Sigmoid colon (tissue), 7 donors: ENCODE results near the gene MLLT10. TPM values are rescaled to one million over a fixed set of nuclear protein-coding genes. Genes with fewer than 3 reads are reported as not detected.

Experiments
- DNase-seq: peaks from one replicate; pipeline ENCODE4 v3.0.0-alpha.2; 2019
- H3K27ac ChIP-seq, 4 donors: fragments of 200-600 bp; sonication (generic); one replicate each; pipeline ENCODE4 v1.5.1; 2016 to 2019; ENCODE audit warnings: mild to moderate bottlenecking in 1 of 4
- H3K27me3 ChIP-seq, 3 donors: fragments of 200-600 bp; sonication (generic); one replicate each; pipeline ENCODE4 v1.5.1; 2019; ENCODE audit warnings: mild to moderate bottlenecking in 1 of 3
- H3K36me3 ChIP-seq, 4 donors: fragments of 200-600 bp; sonication (generic); one replicate each; pipeline ENCODE4 v1.5.1; 2016 to 2019
- H3K4me1 ChIP-seq, 4 donors: fragments of 200-600 bp; sonication (generic); one replicate each; pipeline ENCODE4 v1.5.1; 2017 to 2019
- H3K4me3 ChIP-seq, 4 donors: fragments of 200-600 bp; sonication (generic); one replicate each; pipeline ENCODE4 v1.5.1; 2017 to 2019; ENCODE audit warnings: mild to moderate bottlenecking in 2 of 4, moderate library complexity in 1 of 4
- H3K9me3 ChIP-seq, 4 donors: fragments of 200-600 bp in 3 of 4; sonication (generic) in 3 of 4; one replicate each; pipeline versions ENCODE4 v1.5.1 to v1.6.1; 2013 to 2019
- EP300 ChIP-seq, 4 donors: sonication (generic); formaldehyde crosslinking; IDR thresholded peaks; one replicate each; pipeline ENCODE4 v1.6.1; 2017; ENCODE audit warnings: antibody characterized with exemption in 4 of 4
- POLR2A ChIP-seq, 2 donors: fragments of 450-650 bp; IDR thresholded peaks; one replicate each; pipeline ENCODE4 v1.6.1; 2016; ENCODE audit warnings: antibody characterized with exemption in 2 of 2, mild to moderate bottlenecking in 2 of 2, moderate library complexity in 2 of 2
- POLR2AphosphoS5 ChIP-seq, 4 donors: sonication (generic); formaldehyde crosslinking; IDR thresholded peaks; one replicate each; pipeline ENCODE4 v1.6.1; 2017; ENCODE audit warnings: antibody characterized with exemption in 4 of 4
- WGBS, 2 donors: extraction: QIAGEN DNeasy Blood & Tissue Kit; methylation state at CpG; one replicate each; pipeline ENCODE4 v1.1.7; 2013; 5-methylcytosine and 5-hydroxymethylcytosine counted together
- intact Hi-C: fragments of 100-400 bp; cut with DNase I; formaldehyde crosslinking; loops from one replicate; pipeline ENCODE4 v1.15.1; 2023
- polyA plus RNA-seq, 3 donors: library from polyadenylated mRNA; stranded (reverse); fragments of 200-250 nt; gene quantifications; one replicate each; pipeline ENCODE4 v1.2.3, GENCODE V29; 2013
- total RNA-seq, 4 donors: library from RNA; depleted of rRNA; stranded (reverse); fragments of >200 nt; gene quantifications; one replicate each; pipeline ENCODE4 v1.1.0, GENCODE V29; 2016
- TF ChIP-seq, protein P1 (sequence below), 4 experiments: fragments of 450-650 bp in 3 of 4; fragments of 200-600 bp in 1 of 4; IDR thresholded peaks; one replicate each; pipeline ENCODE4 v1.5.1; 2016 to 2019; ENCODE audit warnings: antibody characterized with exemption in 4 of 4, mild to moderate bottlenecking in 3 of 4, moderate library complexity in 2 of 4
- donor health status: healthy with polysubstance abuse.
- donor health status: Bipolar disorder and iron deficiency.
- donor health status: healthy.

Gene MLLT10
- total and polyA plus RNA-seq, 7 donors = 8.6 to 53.7 (median 36.0) TPM

DNA sequence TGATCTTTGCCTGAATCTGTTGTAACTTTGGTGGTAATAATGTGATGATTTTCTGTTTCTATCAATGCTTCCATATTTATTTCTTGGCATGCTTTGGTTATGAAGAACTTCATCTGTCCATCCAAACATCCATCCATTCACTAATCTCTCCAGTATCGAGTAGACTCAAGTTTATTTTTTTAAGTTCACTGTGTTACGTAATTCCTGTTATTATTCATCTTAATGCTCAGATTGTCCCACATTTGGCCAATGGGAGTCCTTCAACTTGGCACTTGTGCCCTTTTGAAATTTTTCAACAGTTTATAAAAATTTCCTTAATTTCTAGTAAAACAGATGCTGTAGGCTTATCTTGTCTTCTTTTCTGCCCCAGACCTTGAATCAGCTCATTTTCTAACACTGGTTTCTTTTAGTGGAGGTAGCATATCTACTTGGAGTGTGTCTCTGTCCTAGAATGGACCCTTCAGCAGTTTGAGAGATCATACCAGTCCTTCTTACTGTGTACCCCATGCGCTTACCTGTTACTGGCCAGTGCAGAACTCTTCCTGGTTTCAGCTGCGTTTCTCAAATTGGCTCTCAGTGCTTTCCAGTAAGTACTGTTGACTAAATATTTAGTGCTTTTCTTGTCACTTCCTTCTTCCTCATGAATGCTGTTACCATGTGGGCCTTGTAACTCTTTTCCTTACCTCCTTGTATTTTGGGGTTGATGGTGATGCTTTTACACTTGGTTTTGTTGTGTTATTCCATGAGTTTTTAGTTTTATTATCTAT is 100.8 kb downstream of the MLLT10 start:
- Histone ChIP-seq H3K4me1 (peaks cover 0 to 4% (median 0%) of the 10 kb centered on the region in 4 donors), H3K9me3 (no peaks in the 10 kb centered on the region), H3K27ac (no peak overlapping the region), H3K36me3 (peaks cover 0 to 14% (median 0%) of the 10 kb centered on the region in 4 donors), H3K4me3 (no peak overlapping the region), H3K27me3 (no peaks in the 10 kb centered on the region)
- 67 to 76% methylated on average over 4 of the region's 4 CpGs for WGBS, 2 donors
- TF ChIP-seq POLR2AphosphoS5 (IDR thresholded peaks at IDR 0.05) (no peak), POLR2A (IDR thresholded peaks at IDR 0.05) (no peak), EP300 (IDR thresholded peaks at IDR 0.05) (no peak)
- TF ChIP-seq, protein P1, sequence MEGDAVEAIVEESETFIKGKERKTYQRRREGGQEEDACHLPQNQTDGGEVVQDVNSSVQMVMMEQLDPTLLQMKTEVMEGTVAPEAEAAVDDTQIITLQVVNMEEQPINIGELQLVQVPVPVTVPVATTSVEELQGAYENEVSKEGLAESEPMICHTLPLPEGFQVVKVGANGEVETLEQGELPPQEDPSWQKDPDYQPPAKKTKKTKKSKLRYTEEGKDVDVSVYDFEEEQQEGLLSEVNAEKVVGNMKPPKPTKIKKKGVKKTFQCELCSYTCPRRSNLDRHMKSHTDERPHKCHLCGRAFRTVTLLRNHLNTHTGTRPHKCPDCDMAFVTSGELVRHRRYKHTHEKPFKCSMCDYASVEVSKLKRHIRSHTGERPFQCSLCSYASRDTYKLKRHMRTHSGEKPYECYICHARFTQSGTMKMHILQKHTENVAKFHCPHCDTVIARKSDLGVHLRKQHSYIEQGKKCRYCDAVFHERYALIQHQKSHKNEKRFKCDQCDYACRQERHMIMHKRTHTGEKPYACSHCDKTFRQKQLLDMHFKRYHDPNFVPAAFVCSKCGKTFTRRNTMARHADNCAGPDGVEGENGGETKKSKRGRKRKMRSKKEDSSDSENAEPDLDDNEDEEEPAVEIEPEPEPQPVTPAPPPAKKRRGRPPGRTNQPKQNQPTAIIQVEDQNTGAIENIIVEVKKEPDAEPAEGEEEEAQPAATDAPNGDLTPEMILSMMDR (IDR thresholded peaks at IDR 0.05) = no peak
- no peak for DNase-seq
- intact Hi-C loops = no loop called here

DNA sequence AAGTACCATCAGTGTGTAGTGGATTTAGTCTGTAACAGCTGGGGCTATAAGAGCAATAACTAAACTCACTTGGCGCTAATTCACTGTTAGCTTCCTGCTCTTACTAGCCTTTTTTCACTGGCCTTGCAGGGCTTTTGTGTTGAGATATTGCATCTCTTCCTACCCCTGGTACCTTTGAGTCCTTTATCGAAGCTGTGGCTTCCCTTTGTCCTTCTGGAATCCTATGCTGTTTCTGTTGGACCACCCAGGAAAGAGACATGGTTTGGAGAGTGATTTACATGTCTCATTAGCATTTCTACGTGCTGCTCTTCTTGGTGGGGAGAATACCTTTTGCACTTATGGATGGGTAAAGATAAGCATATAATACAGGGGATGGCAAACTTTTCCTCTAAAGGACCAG is 103.8 kb downstream of the MLLT10 start:
- intact Hi-C loops = no loop called here
- 96 to 97% methylated on average over 3 of the region's 3 CpGs for WGBS, 2 donors

DNA sequence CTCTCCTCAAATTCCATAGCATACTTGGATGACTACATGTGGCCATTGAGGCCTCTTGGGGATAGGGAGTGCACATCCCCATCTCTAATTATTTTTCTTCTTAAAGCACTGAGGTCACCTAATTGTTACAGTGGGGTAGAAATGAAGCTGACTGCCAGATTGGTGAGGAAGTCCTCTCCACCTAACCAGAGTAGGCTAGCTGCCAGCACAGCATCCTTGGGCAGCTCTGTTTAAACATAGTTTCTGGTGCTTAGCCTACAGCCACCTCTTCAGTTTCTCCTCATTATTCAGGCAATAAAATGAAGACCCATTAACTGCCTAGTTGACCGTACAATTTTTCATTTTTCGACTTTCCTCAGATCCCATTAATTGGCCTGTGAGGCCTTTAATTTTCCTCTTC is 104.6 kb downstream of the MLLT10 start:
- 92 to 93% methylated on average over 2 of the region's 2 CpGs for WGBS, 2 donors
- no peaks in the 10 kb centered on the region for H3K27me3 ChIP-seq
- H3K27ac ChIP-seq = no peak overlapping the region
- peaks cover 0 to 14% (median 0%) of the 10 kb centered on the region in 4 donors for H3K36me3 ChIP-seq
- no peak for DNase-seq
- H3K9me3 ChIP-seq = no peaks in the 10 kb centered on the region
- H3K4me3 ChIP-seq = no peak overlapping the region
- no peak for TF ChIP-seq POLR2AphosphoS5 (IDR thresholded peaks at IDR 0.05)
- no peak for TF ChIP-seq EP300 (IDR thresholded peaks at IDR 0.05)
- TF ChIP-seq, protein P1 (IDR thresholded peaks at IDR 0.05) = no peak
- TF ChIP-seq POLR2A (IDR thresholded peaks at IDR 0.05) = no peak
- intact Hi-C loops = no loop called here
- H3K4me1 ChIP-seq = peaks cover 0 to 10% (median 0%) of the 10 kb centered on the region in 4 donors

More for the DNA sequence above, 103.8 kb downstream of the MLLT10 start:
- no peak overlapping the region for H3K4me3 ChIP-seq
- no peaks in the 10 kb centered on the region for H3K9me3 ChIP-seq
- TF ChIP-seq EP300 (IDR thresholded peaks at IDR 0.05) = no peak
- no peak for TF ChIP-seq POLR2AphosphoS5 (IDR thresholded peaks at IDR 0.05)
- no peak for TF ChIP-seq POLR2A (IDR thresholded peaks at IDR 0.05)
- TF ChIP-seq, protein P1 (IDR thresholded peaks at IDR 0.05) = no peak
- H3K4me1 ChIP-seq = peaks cover 0 to 2% (median 0%) of the 10 kb centered on the region in 4 donors
- H3K27ac ChIP-seq = no peak overlapping the region
- DNase-seq = no peak
- H3K36me3 ChIP-seq = peaks cover 0 to 14% (median 0%) of the 10 kb centered on the region in 4 donors
- H3K27me3 ChIP-seq = no peaks in the 10 kb centered on the region

DNA sequence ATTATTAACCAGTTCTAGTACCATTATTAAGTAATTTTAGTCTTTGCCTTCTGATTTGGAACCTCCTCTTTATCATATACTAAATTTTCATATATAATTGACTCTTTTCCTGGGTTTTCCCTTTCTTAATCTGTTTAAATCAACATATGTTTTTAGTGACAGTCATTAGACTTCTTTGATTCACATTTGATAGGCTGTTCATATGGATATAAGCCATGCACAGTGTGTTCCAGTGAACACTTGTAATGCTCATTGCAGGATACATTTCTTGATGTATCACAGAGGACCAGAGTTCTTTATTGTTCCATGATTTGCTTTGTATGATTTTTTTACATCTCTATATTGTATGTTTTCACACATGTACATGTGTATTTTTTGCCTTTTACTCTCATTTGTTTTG is 114.0 kb downstream of the MLLT10 start:
- intact Hi-C loops = no loop called here
- Histone ChIP-seq H3K27ac (no peak overlapping the region), H3K36me3 (peaks cover 0 to 7% (median 0%) of the 10 kb centered on the region in 4 donors), H3K4me1 (peaks cover 0 to 11% (median 0%) of the 10 kb centered on the region in 4 donors), H3K4me3 (no peak overlapping the region), H3K9me3 (no peaks in the 10 kb centered on the region), H3K27me3 (no peaks in the 10 kb centered on the region)
- TF ChIP-seq, protein P1 (IDR thresholded peaks at IDR 0.05) = no peak
- no peak for TF ChIP-seq POLR2A (IDR thresholded peaks at IDR 0.05)
- TF ChIP-seq POLR2AphosphoS5 (IDR thresholded peaks at IDR 0.05) = no peak
- no peak for TF ChIP-seq EP300 (IDR thresholded peaks at IDR 0.05)
- no peak for DNase-seq
